ENCODE data around the gene TMEM165.

The TMEM165 gene

GRCh38 chr4:55447108-55447708, 51.5 kb downstream of the TMEM165 start:
- no peak for TF ChIP-seq Cebpa-rat (IDR thresholded peaks at IDR 0.05)
- no peak overlapping the region for H3K4me2 ChIP-seq
- H3K9ac ChIP-seq, result no peak overlapping the region
- no peak overlapping the region for H3K27ac ChIP-seq
- H3K4me3 ChIP-seq, result no peak overlapping the region
- no peaks in the 10 kb centered on the region for H3K9me3 ChIP-seq (replicated peaks in 1 of 11)
- no peaks in the 10 kb centered on the region for H3K27me3 ChIP-seq
- H4K20me1 ChIP-seq, result peaks cover 0 to 8% (median 0%) of the 10 kb centered on the region in 11 experiments; a peak in 2 of 22 replicates
- H3K4me1 ChIP-seq, result peaks cover 0 to 4% (median 0%) of the 10 kb centered on the region in 10 experiments; a peak in 1 of 20 replicates
- H3K36me3 ChIP-seq, result peaks cover 79 to 100% (median 87%) of the 10 kb centered on the region in 11 experiments

GRCh38 chr4:55447831-55448230, 52.1 kb downstream of the TMEM165 start:
- Histone ChIP-seq H3K4me2 (no peak overlapping the region), H3K9ac (no peak overlapping the region), H3K9me3 (replicated peaks in 1 of 11) (no peaks in the 10 kb centered on the region), H4K20me1 (peaks cover 0 to 8% (median 0%) of the 10 kb centered on the region in 11 experiments; a peak in 2 of 22 replicates), H3K27ac (no peak overlapping the region), H3K36me3 (peaks cover 78 to 100% (median 87%) of the 10 kb centered on the region in 11 experiments), H3K4me1 (no peaks in the 10 kb centered on the region), H3K4me3 (no peak overlapping the region), H3K27me3 (no peaks in the 10 kb centered on the region)
- no peak for TF ChIP-seq Cebpa-rat (IDR thresholded peaks at IDR 0.05)

GRCh38 chr4:55450566-55450965, 54.8 kb downstream of the TMEM165 start:
- no peak for TF ChIP-seq Cebpa-rat (IDR thresholded peaks at IDR 0.05)
- Histone ChIP-seq H4K20me1 (peaks cover 0 to 2% (median 0%) of the 10 kb centered on the region in 11 experiments; a peak in 2 of 22 replicates), H3K9ac (no peak overlapping the region), H3K36me3 (peaks cover 65 to 97% (median 79%) of the 10 kb centered on the region in 11 experiments), H3K4me1 (no peaks in the 10 kb centered on the region), H3K9me3 (replicated peaks in 1 of 11) (no peaks in the 10 kb centered on the region), H3K27ac (no peak overlapping the region), H3K4me3 (no peak overlapping the region), H3K27me3 (no peaks in the 10 kb centered on the region), H3K4me2 (no peak overlapping the region)

- Histone ChIP-seq H3K9ac (no peak overlapping the region), H3K4me2 (no peak overlapping the region), H3K4me1 (peaks cover 0 to 5% (median 0%) of the 10 kb centered on the region in 10 experiments; a peak in 1 of 20 replicates), H3K27ac (no peak overlapping the region), H3K36me3 (peaks cover 29 to 84% (median 51%) of the 10 kb centered on the region in 11 experiments), H4K20me1 (no peaks in the 10 kb centered on the region), H3K9me3 (replicated peaks in 1 of 11) (no peaks in the 10 kb centered on the region), H3K4me3 (no peak overlapping the region), H3K27me3 (no peaks in the 10 kb centered on the region)
- TF ChIP-seq Cebpa-rat (IDR thresholded peaks at IDR 0.05), result no peak
These were observed 62.4 kb downstream of the TMEM165 start for GRCh38 chr4:55458164-55458563.

GRCh38 chr4:55458611-55459010, 62.9 kb downstream of the TMEM165 start:
- Histone ChIP-seq H4K20me1 (no peaks in the 10 kb centered on the region), H3K27ac (no peak overlapping the region), H3K4me3 (no peak overlapping the region), H3K9ac (no peak overlapping the region), H3K4me1 (peaks cover 0 to 5% (median 0%) of the 10 kb centered on the region in 10 experiments; a peak in 1 of 20 replicates), H3K4me2 (no peak overlapping the region), H3K9me3 (replicated peaks in 1 of 11) (no peaks in the 10 kb centered on the region), H3K36me3 (peaks cover 29 to 82% (median 48%) of the 10 kb centered on the region in 11 experiments), H3K27me3 (no peaks in the 10 kb centered on the region)
- TF ChIP-seq Cebpa-rat (IDR thresholded peaks at IDR 0.05), result no peak

GRCh38 chr4:55466001-55466400, 70.2 kb downstream of the TMEM165 start:
- Histone ChIP-seq H3K27me3 (no peaks in the 10 kb centered on the region), H3K27ac (no peak overlapping the region), H3K4me2 (no peak overlapping the region), H3K9ac (no peak overlapping the region), H4K20me1 (no peaks in the 10 kb centered on the region), H3K4me3 (no peak overlapping the region), H3K36me3 (peaks cover 65 to 97% (median 77%) of the 10 kb centered on the region in 11 experiments), H3K9me3 (replicated peaks in 1 of 11) (peaks cover 8 to 38% (median 20%) of the 10 kb centered on the region in 11 experiments; a peak in 19 of 22 replicates), H3K4me1 (no peaks in the 10 kb centered on the region)
- no peak for TF ChIP-seq Cebpa-rat (IDR thresholded peaks at IDR 0.05)

GRCh38 chr4:55468724-55469123, 73.0 kb downstream of the TMEM165 start:
- TF ChIP-seq Cebpa-rat (IDR thresholded peaks at IDR 0.05), result no peak
- Histone ChIP-seq H3K9me3 (replicated peaks in 1 of 11) (peaks cover 8 to 38% (median 23%) of the 10 kb centered on the region in 11 experiments; a peak in 21 of 22 replicates), H3K4me2 (no peak overlapping the region), H3K4me3 (no peak overlapping the region), H4K20me1 (no peaks in the 10 kb centered on the region), H3K27me3 (no peaks in the 10 kb centered on the region), H3K27ac (no peak overlapping the region), H3K4me1 (no peaks in the 10 kb centered on the region), H3K36me3 (peaks cover 65 to 98% (median 92%) of the 10 kb centered on the region in 11 experiments), H3K9ac (no peak overlapping the region)

- Histone ChIP-seq H3K27ac (no peak overlapping the region), H3K4me3 (no peak overlapping the region), H3K4me1 (no peaks in the 10 kb centered on the region), H3K9ac (no peak overlapping the region), H3K4me2 (no peak overlapping the region), H4K20me1 (no peaks in the 10 kb centered on the region), H3K27me3 (no peaks in the 10 kb centered on the region), H3K9me3 (replicated peaks in 1 of 11) (peaks cover 20 to 43% (median 36%) of the 10 kb centered on the region in 11 experiments), H3K36me3 (peaks cover 67 to 98% (median 92%) of the 10 kb centered on the region in 11 experiments)
- TF ChIP-seq Cebpa-rat (IDR thresholded peaks at IDR 0.05), result no peak
These were observed 74.2 kb downstream of the TMEM165 start for GRCh38 chr4:55469979-55470378.
